GM12891 (cell line): ENCODE measurements around the gene NAA10.

Source experiments
- POLR2AphosphoS5 ChIP-seq: IDR thresholded peaks from 2 replicates; pipeline ENCODE4 v1.6.1; 2011; ENCODE audit warnings: low read depth, low read length, control low read depth
- TAF1 ChIP-seq: IDR thresholded peaks from 2 replicates; pipeline ENCODE4 v1.6.1; 2011; ENCODE audit warnings: low read depth, low read length, control low read depth

GRCh38 chrX:153969904-153970356, 35.1 kb upstream of the NAA10 start:
- TF ChIP-seq POLR2AphosphoS5 (no peak), TAF1 (no peak)
